GM18951 (cell line): Measurements from ENCODE around the gene SLX9.
"Not testable (repeated sequence)": the region's sequence is repeated elsewhere in the genome, so short reads cannot be mapped to it uniquely, and the experiment has no call there.

Experiments used
- POLR2A ChIP-seq: IDR thresholded peaks from 4 replicates; pipeline ENCODE4 v1.6.1; 2011; ENCODE audit warnings: mild to moderate bottlenecking; ENCODE audit not compliant: insufficient read length, insufficient read depth; ENCODE audit errors: extremely low read depth
- in situ Hi-C: fragments of 300-500 bp; cut with MboI; formaldehyde crosslinking; loops from one replicate; pipeline ENCODE4 v1.12.0; 2022; ENCODE audit warnings: low sequenced_read_pairs, mixed read lengths, inconsistent platforms; ENCODE audit not compliant: unreplicated experiment

Gene SLX9

GRCh38 chr21:45022348-45022675, 82.5 kb downstream of the SLX9 start:
- TF ChIP-seq POLR2A, result no peak

GRCh38 chr21:45022736-45023135, 82.9 kb downstream of the SLX9 start:
- in situ Hi-C loops, result no loop called here
- TF ChIP-seq POLR2A, result no peak

More at GRCh38 chr21:45022348-45022675, 82.5 kb downstream of the SLX9 start:
- in situ Hi-C loops, result no loop called here

- in situ Hi-C loops, result not testable (repeated sequence)
These were observed 84.7 kb downstream of the SLX9 start for GRCh38 chr21:45024516-45024915.

GRCh38 chr21:45026066-45026745, 86.4 kb downstream of the SLX9 start:
- in situ Hi-C loops, result no loop called here
- TF ChIP-seq POLR2A, result no peak
